HepG2 (cell line): Measurements from ENCODE around the gene ZFYVE27. TPM values are rescaled to one million over a fixed set of nuclear protein-coding genes. Genes with fewer than 3 reads are reported as not detected.

Experiments used
- CEBPB ChIP-seq: IDR thresholded peaks from 2 replicates; pipeline ENCODE4 v1.6.1; 2011; ENCODE audit warnings: low read depth, low read length, improper control_type of control experiment, borderline replicate concordance
- EEA1 ChIP-seq: sonication (generic); formaldehyde crosslinking; IDR thresholded peaks from 2 replicates; pipeline ENCODE4 v1.5.1; 2020; ENCODE audit warnings: mild to moderate bottlenecking, missing genetic modification reagents, borderline replicate concordance
- HOXD1 ChIP-seq: sonication (generic); formaldehyde crosslinking; IDR thresholded peaks from 2 replicates; pipeline ENCODE4 v1.5.0; 2020; ENCODE audit warnings: missing genetic modification reagents
- KDM1A ChIP-seq: IDR thresholded peaks from 2 replicates; pipeline ENCODE4 v1.6.1; 2016; ENCODE audit warnings: missing compliant biosample characterization
- KLF12 ChIP-seq: sonication (generic); formaldehyde crosslinking; IDR thresholded peaks from 2 replicates; pipeline ENCODE4 v1.4.0; 2020; ENCODE audit warnings: missing genetic modification reagents, borderline replicate concordance
- MAFK ChIP-seq, 2 experiments: IDR thresholded peaks in 1 of 2; conservative IDR thresholded peaks in 1 of 2; 2 replicates each; pipeline ENCODE4 v1.6.1; 2011; ENCODE audit warnings: improper control_type of control experiment in 2 of 2, low read length in 2 of 2
- MXI1 ChIP-seq: IDR thresholded peaks from 3 replicates; pipeline ENCODE4 v1.6.1; 2012; ENCODE audit warnings: low read depth, low read length, inconsistent platforms, borderline replicate concordance
- POLR2AphosphoS5 ChIP-seq: IDR thresholded peaks from 2 replicates; pipeline ENCODE4 v1.6.1; 2012; ENCODE audit warnings: low read depth, low read length
- PRPF4 ChIP-seq: fragments of 200-400 bp; formaldehyde crosslinking; IDR thresholded peaks from 2 replicates; pipeline ENCODE4 v1.6.1; 2016; ENCODE audit warnings: low read length, low read depth; ENCODE audit not compliant: poor library complexity, severe bottlenecking
- SP140L ChIP-seq: sonication (generic); formaldehyde crosslinking; IDR thresholded peaks from 2 replicates; pipeline ENCODE4 v1.4.0; 2020; ENCODE audit warnings: missing genetic modification reagents, borderline replicate concordance
- U2AF1 ChIP-seq: fragments of 200-400 bp; formaldehyde crosslinking; optimal IDR thresholded peaks from 2 replicates; pipeline ENCODE3; 2017; ENCODE audit warnings: mild to moderate bottlenecking, low read depth, low read length
- XBP1 ChIP-seq: sonication (generic); formaldehyde crosslinking; IDR thresholded peaks from 2 replicates; pipeline ENCODE4 v1.5.0; 2020; ENCODE audit warnings: missing genetic modification reagents
- ZBTB1 ChIP-seq: sonication (generic); formaldehyde crosslinking; IDR thresholded peaks from 2 replicates; pipeline ENCODE4 v1.4.0; 2020; ENCODE audit warnings: missing genetic modification reagents, borderline replicate concordance
- ZNF235 ChIP-seq: sonication (generic); formaldehyde crosslinking; IDR thresholded peaks from 2 replicates; pipeline ENCODE4 v1.8.1; 2023; ENCODE audit warnings: mild to moderate bottlenecking, missing genetic modification reagents, borderline replicate concordance
- ZNF556 ChIP-seq: sonication (generic); formaldehyde crosslinking; IDR thresholded peaks from 2 replicates; pipeline ENCODE4 v1.4.0; 2020; ENCODE audit warnings: mild to moderate bottlenecking, missing genetic modification reagents, borderline replicate concordance
- ZNF570 ChIP-seq: sonication (generic); formaldehyde crosslinking; IDR thresholded peaks from 2 replicates; pipeline ENCODE4 v1.4.0; 2020; ENCODE audit warnings: mild to moderate bottlenecking, missing genetic modification reagents, borderline replicate concordance
- ZNF672 ChIP-seq: sonication (generic); formaldehyde crosslinking; IDR thresholded peaks from 2 replicates; pipeline ENCODE4 v1.8.1; 2022; ENCODE audit warnings: missing genetic modification reagents
- polyA plus RNA-seq, 8 experiments: library from polyadenylated mRNA; depleted of rRNA in 3 of 8; stranded (reverse) in 7 of 8; unstranded in 1 of 8; fragments of >200 nt; fragmentation: Illumina TruSeq in 4 of 8; extraction: Trizol in 4 of 8; gene quantifications; 2 replicates each; pipeline versions ENCODE4 v1.2.1 to v1.2.3, GENCODE V29; 2011 to 2016; ENCODE audit warnings: low read depth in 4 of 8, missing spikeins in 1 of 8, mixed read lengths in 1 of 8; ENCODE audit not compliant: insufficient read depth in 1 of 8
- total RNA-seq, 5 experiments: library from RNA; depleted of rRNA; stranded (reverse); fragments of >200 nt; fragmentation: Illumina TruSeq; extraction: Trizol; gene quantifications; 2 replicates each; pipeline ENCODE4 v1.2.3, GENCODE V29; 2016; ENCODE audit warnings: low read depth in 1 of 5
- TF ChIP-seq, protein P1 (sequence below): sonication (generic); formaldehyde crosslinking; IDR thresholded peaks from 2 replicates; pipeline ENCODE4 v1.4.0; 2020; ENCODE audit warnings: mild to moderate bottlenecking, low read depth, missing genetic modification reagents
- TF ChIP-seq, protein P2 (sequence below): sonication (generic); formaldehyde crosslinking; IDR thresholded peaks from 2 replicates; pipeline ENCODE4 v1.8.0; 2022; ENCODE audit warnings: missing genetic modification reagents, mild to moderate bottlenecking, borderline replicate concordance
- TF ChIP-seq, protein P3 (sequence below): sonication (generic); formaldehyde crosslinking; IDR thresholded peaks from 2 replicates; pipeline ENCODE4 v1.4.0; 2020; ENCODE audit warnings: mild to moderate bottlenecking, missing genetic modification reagents

The ZFYVE27 gene
- total and polyA plus RNA-seq, 2 of the 13 experiments (the other 11 are each of a cell fraction or from before 2014, with no cell fraction given) = 19.7 to 20.5 TPM

DNA sequence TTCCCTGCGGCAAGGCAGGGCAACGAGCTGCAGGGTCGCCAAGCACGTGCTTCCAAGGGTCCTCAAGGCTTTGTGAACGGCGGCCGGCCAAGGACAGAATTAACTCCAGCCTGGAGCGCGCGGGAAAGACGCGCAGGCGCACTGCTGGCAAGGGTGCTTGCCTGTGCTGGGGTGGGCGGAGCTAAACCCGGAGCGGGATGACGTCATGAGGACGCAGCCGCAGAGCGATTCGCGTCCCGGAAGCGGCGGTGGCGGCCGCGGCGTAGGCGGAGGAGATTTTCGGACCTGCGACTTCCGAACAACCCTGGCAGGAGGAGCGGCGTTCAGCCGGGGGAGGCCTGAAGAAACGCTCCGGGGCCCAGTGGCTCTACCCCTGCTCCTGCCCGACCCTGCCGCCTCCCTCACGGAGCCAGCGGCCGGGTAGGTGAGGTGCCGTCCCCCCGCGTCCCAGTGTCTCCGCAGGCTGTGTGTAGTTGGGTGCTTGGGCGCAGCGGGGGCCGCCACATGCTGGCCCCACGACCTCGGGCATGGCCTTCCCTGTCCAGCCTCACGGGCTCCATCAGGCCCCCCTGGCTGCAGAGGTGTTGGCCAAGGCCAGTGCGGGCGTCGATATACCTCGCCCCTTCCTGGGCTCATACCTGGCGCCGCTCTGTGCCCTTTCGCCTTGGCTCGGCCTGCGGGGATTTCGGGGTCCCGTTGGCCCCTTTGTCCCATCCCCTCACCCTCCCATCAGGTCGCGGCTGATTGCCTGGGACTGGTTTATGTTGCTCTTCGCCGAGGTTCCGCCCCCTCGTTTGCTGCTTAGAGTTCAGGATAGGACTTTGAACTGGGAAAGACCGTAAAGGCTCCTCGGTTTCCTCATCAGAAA lies at the start of gene ZFYVE27 (continued):
- no peak for TF ChIP-seq U2AF1
- peak; percentile 86; the same call in 1 of the 2 replicates for TF ChIP-seq EEA1 (CRISPR knock-in tag)
- TF ChIP-seq KDM1A (CRISPR knock-in tag) = no peak; the same call in 1 of the 2 replicates
- TF ChIP-seq KLF12 = peak; percentile 90
- TF ChIP-seq HOXD1 (CRISPR knock-in tag) = peak; percentile 86; the same call in 1 of the 2 replicates
- no peak for TF ChIP-seq CEBPB
- TF ChIP-seq ZBTB1 = no peak; the same call in 1 of the 2 replicates
- TF ChIP-seq, protein P1, sequence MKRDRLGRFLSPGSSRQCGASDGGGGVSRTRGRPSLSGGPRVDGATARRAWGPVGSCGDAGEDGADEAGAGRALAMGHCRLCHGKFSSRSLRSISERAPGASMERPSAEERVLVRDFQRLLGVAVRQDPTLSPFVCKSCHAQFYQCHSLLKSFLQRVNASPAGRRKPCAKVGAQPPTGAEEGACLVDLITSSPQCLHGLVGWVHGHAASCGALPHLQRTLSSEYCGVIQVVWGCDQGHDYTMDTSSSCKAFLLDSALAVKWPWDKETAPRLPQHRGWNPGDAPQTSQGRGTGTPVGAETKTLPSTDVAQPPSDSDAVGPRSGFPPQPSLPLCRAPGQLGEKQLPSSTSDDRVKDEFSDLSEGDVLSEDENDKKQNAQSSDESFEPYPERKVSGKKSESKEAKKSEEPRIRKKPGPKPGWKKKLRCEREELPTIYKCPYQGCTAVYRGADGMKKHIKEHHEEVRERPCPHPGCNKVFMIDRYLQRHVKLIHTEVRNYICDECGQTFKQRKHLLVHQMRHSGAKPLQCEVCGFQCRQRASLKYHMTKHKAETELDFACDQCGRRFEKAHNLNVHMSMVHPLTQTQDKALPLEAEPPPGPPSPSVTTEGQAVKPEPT (CRISPR knock-in tag) = peak; percentile 98
- TF ChIP-seq, protein P2, sequence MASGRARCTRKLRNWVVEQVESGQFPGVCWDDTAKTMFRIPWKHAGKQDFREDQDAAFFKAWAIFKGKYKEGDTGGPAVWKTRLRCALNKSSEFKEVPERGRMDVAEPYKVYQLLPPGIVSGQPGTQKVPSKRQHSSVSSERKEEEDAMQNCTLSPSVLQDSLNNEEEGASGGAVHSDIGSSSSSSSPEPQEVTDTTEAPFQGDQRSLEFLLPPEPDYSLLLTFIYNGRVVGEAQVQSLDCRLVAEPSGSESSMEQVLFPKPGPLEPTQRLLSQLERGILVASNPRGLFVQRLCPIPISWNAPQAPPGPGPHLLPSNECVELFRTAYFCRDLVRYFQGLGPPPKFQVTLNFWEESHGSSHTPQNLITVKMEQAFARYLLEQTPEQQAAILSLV (CRISPR knock-in tag) = peak; percentile 95
- TF ChIP-seq MAFK (conservative IDR thresholded peaks at IDR 0.05 in 1 of 2, IDR thresholded peaks at IDR 0.05 in 1 of 2; ENCODE audit: low read length in 2 of 2) = no peak
- no peak for TF ChIP-seq PRPF4
- TF ChIP-seq ZNF570 (CRISPR knock-in tag) = peak; percentile 95; the same call in 1 of the 2 replicates
- no peak; the same call in 1 of the 2 replicates for TF ChIP-seq XBP1
- peak; percentile 60; the same call in 1 of the 2 replicates for TF ChIP-seq ZNF556
- no peak for TF ChIP-seq ZNF672 (CRISPR knock-in tag)
- peak; percentile 44; the same call in 1 of the 3 replicates for TF ChIP-seq MXI1
- peak; percentile 97 for TF ChIP-seq ZNF235 (CRISPR knock-in tag)
- peak; percentile 93; the same call in 1 of the 2 replicates for TF ChIP-seq SP140L (CRISPR knock-in tag)
- TF ChIP-seq POLR2AphosphoS5 = peak; percentile 81
- TF ChIP-seq, protein P3, sequence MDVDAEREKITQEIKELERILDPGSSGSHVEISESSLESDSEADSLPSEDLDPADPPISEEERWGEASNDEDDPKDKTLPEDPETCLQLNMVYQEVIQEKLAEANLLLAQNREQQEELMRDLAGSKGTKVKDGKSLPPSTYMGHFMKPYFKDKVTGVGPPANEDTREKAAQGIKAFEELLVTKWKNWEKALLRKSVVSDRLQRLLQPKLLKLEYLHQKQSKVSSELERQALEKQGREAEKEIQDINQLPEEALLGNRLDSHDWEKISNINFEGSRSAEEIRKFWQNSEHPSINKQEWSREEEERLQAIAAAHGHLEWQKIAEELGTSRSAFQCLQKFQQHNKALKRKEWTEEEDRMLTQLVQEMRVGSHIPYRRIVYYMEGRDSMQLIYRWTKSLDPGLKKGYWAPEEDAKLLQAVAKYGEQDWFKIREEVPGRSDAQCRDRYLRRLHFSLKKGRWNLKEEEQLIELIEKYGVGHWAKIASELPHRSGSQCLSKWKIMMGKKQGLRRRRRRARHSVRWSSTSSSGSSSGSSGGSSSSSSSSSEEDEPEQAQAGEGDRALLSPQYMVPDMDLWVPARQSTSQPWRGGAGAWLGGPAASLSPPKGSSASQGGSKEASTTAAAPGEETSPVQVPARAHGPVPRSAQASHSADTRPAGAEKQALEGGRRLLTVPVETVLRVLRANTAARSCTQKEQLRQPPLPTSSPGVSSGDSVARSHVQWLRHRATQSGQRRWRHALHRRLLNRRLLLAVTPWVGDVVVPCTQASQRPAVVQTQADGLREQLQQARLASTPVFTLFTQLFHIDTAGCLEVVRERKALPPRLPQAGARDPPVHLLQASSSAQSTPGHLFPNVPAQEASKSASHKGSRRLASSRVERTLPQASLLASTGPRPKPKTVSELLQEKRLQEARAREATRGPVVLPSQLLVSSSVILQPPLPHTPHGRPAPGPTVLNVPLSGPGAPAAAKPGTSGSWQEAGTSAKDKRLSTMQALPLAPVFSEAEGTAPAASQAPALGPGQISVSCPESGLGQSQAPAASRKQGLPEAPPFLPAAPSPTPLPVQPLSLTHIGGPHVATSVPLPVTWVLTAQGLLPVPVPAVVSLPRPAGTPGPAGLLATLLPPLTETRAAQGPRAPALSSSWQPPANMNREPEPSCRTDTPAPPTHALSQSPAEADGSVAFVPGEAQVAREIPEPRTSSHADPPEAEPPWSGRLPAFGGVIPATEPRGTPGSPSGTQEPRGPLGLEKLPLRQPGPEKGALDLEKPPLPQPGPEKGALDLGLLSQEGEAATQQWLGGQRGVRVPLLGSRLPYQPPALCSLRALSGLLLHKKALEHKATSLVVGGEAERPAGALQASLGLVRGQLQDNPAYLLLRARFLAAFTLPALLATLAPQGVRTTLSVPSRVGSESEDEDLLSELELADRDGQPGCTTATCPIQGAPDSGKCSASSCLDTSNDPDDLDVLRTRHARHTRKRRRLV (CRISPR knock-in tag) = peak; percentile 82
